IPS-15b (cell line): ENCODE measurements around the gene BTF3.
"Not testable (repeated sequence)": the region's sequence is repeated elsewhere in the genome, so short reads cannot be mapped to it uniquely, and the experiment has no call there.

Experiments used
- H3K27me3 ChIP-seq: one replicate; pipeline ENCODE4 v1.6.1; 2013; ENCODE audit warnings: low read length; ENCODE audit not compliant: control insufficient read depth, insufficient read depth
- H3K36me3 ChIP-seq: one replicate; pipeline ENCODE4 v1.6.1; 2013; ENCODE audit warnings: low read length; ENCODE audit not compliant: control insufficient read depth, insufficient read depth
- H3K4me1 ChIP-seq: one replicate; pipeline ENCODE4 v1.6.1; 2013; ENCODE audit warnings: mild to moderate bottlenecking, low read length; ENCODE audit not compliant: control insufficient read depth, insufficient read depth
- H3K4me3 ChIP-seq: one replicate; pipeline ENCODE4 v1.5.1; 2013; ENCODE audit warnings: low read depth, low read length
- H3K9ac ChIP-seq: one replicate; pipeline ENCODE4 v1.6.1; 2013; ENCODE audit warnings: low read depth, mild to moderate bottlenecking, low read length
- H3K9me3 ChIP-seq: one replicate; pipeline ENCODE4 v1.6.1; 2013; ENCODE audit warnings: mild to moderate bottlenecking, low read length; ENCODE audit not compliant: control insufficient read depth, insufficient read depth

The BTF3 gene

DNA sequence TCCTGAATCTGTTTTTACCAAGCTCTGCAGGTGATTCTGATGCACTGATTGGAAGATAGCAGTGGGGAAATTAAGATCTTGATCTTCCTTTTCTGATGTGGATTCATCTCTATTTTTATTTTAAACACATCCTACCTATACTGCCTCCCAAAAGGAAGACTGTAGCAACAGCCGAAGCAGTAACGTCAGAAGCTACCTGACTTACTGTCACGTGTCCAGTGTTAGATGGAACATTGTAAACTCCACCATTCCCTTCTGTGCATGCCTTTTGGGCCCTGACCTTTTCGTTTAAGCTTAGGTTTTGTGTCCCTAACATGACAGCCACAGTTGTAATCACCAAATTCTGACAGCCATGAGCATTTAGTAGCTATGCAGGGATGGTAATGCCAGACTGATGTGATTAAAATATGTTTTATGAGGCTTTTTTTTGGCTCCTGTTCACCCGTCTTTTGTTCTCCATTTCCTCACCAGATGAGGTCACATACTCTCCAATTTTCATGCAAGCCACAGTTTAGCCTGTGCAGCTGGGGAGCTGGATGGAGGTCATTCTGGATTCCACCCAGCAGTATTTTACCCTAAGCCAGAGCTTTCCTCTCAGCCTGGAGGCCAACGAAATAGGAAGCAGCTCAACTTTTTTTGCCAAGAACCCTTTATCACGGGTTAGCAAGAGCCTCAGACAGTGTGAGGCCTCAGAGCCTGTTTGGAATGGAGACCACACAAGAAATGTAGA lies 34.1 kb upstream of the BTF3 start:
- Histone ChIP-seq H3K9me3 (no peaks in the 10 kb centered on the region), H3K27me3 (no peaks in the 10 kb centered on the region), H3K4me1 (peaks cover 7% of the 10 kb centered on the region), H3K4me3 (no peak overlapping the region), H3K36me3 (no peaks in the 10 kb centered on the region), H3K9ac (no peak overlapping the region)

DNA sequence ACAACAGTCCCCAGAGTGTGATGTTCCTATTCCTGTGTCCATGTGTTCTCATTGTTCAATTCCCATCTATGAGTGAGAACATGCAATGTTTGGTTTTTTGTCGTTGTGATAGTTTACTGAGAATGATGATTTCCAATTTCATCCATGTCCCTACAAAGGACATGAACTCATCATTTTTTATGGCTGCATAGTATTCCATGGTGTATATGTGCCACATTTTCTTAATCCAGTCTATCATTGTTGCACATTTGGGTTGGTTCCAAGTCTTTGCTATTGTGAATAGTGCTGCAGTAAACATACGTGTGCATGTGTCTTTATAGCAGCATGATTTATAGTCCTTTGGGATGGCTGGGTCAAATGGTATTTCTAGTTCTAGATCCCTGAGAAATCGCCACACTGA lies 29.6 kb upstream of the BTF3 start:
- not testable (repeated sequence) for H3K9me3 ChIP-seq, H3K4me3 ChIP-seq, H3K36me3 ChIP-seq, H3K4me1 ChIP-seq, H3K9ac ChIP-seq, H3K27me3 ChIP-seq

DNA sequence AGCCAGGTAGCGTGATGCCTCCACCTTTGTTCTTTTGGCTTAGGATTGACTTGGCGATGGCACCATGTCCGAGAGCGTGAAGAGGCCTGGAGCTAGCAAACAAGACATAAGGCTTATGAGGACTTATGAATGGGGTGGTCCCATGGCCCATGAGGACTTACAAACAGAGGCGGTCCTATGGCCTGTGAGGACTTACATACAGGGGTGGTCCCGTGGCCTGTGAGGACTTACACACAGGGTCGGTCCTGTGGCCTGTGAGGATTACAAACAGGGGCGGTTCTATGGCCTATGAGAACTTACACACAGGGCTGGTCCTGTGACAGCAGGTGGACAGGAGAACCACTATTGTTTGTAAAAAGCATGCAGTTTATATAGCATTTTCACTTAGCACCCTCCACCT lies 28.4 kb upstream of the BTF3 start:
- H3K36me3 ChIP-seq: no peaks in the 10 kb centered on the region
- no peaks in the 10 kb centered on the region for H3K27me3 ChIP-seq
- no peak overlapping the region for H3K9ac ChIP-seq
- peaks cover 3% of the 10 kb centered on the region for H3K4me1 ChIP-seq
- H3K9me3 ChIP-seq: peaks cover 2% of the 10 kb centered on the region
- H3K4me3 ChIP-seq: no peak overlapping the region

DNA sequence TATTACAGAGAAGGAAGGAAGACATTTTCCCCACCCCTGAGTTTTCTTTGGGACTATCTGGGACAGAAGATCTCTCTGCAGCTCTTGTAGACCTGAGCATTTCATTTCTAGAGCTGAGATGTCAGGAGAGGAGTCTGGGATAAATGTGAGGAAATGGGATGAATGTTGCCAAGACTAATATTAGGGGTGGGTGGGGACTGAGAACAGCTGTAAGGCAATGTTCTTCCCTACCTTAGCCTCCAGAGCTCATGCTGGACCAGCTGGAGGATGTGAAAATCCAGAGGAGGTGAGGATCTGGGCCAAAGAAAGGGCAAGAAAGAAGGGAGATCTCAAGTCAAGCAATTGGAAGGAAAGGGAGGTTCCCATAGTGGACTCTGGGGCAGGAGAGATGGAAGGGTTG lies 26.6 kb upstream of the BTF3 start:
- H3K4me3 ChIP-seq: no peak overlapping the region
- H3K9me3 ChIP-seq: peaks cover 2% of the 10 kb centered on the region
- no peaks in the 10 kb centered on the region for H3K36me3 ChIP-seq
- no peaks in the 10 kb centered on the region for H3K27me3 ChIP-seq
- H3K4me1 ChIP-seq: no peaks in the 10 kb centered on the region
- no peak overlapping the region for H3K9ac ChIP-seq

DNA sequence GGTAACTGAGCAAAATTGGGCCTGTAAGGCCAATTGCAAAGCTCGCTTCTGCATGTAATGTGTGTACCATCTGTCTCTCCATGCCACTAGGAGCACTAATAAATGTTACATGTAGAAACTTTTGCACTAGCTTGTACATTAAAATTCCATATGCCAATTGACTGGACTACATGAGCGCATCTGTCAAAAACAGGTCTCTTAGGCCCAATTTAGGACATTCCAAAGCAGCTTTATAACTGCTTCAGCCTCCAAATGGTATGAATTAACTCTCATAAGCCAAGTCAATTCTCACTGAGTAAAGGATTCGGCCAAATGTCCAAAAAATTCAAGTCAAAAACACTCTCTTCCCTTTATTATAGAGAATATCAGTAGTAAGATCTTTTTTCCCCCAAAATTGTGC lies 26.1 kb upstream of the BTF3 start:
- Histone ChIP-seq H3K27me3 (no peaks in the 10 kb centered on the region), H3K4me1 (no peaks in the 10 kb centered on the region), H3K36me3 (no peaks in the 10 kb centered on the region), H3K9ac (no peak overlapping the region), H3K9me3 (peaks cover 2% of the 10 kb centered on the region), H3K4me3 (no peak overlapping the region)

DNA sequence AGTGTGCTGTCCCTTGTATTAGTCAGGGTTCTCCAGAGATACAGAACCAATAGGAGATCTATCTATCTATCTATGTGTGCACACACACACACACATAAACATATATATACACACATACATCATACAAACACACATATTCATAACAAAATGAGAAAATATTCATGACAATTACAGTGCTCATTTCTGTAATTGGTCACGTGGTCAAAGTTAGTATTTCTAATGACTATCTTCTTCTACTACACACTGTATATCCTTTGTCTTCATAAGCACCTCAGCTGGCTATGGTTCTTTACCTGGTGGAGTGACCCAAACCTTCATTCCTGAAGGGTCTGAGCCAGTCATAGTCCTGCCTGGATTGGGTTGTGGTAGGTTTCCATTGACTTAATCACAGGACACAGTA lies 17.7 kb upstream of the BTF3 start:
- peaks cover 1% of the 10 kb centered on the region for H3K4me1 ChIP-seq
- H3K9ac ChIP-seq: no peak overlapping the region
- H3K36me3 ChIP-seq: no peaks in the 10 kb centered on the region
- no peaks in the 10 kb centered on the region for H3K9me3 ChIP-seq
- no peak overlapping the region for H3K4me3 ChIP-seq
- H3K27me3 ChIP-seq: no peaks in the 10 kb centered on the region

DNA sequence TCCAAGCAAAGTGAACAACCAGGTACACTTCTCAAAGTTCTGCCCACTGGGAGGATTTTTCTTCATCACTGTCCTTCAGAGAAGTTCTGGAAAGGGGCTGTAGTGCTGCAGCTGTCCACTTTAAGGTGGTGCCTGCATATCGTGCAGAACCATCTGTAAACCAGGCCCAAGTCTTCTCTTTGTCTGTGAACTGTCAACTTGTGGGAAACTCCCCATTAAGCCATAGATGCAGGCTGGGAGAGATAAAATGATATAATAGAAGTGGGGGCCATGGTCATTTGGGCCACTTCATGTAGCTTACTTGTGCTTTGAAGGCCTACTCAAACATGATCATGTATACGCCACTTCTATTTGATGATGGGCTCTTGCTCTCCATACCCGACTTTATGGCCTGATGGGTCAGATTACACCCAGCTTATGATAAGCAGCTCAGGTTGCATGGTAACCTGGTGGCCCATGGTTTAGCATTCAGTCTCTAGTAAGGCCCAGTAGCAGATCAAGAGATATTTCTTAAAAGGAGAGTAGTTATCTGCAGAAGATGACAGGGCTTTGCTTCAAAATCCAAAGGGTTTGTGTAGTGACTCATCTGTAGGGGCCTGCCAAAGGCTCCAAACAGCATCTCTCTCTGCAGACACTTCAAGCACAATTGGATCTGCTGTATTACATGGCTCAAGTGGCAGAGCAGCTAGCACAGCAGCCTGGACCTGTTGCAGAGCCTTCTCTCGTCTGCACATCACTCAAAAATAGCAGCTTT lies 15.7 kb upstream of the BTF3 start:
- H3K9ac ChIP-seq: no peak overlapping the region
- H3K27me3 ChIP-seq: no peaks in the 10 kb centered on the region
- no peak overlapping the region for H3K4me3 ChIP-seq
- H3K9me3 ChIP-seq: no peaks in the 10 kb centered on the region
- no peaks in the 10 kb centered on the region for H3K36me3 ChIP-seq
- H3K4me1 ChIP-seq: peaks cover 16% of the 10 kb centered on the region

DNA sequence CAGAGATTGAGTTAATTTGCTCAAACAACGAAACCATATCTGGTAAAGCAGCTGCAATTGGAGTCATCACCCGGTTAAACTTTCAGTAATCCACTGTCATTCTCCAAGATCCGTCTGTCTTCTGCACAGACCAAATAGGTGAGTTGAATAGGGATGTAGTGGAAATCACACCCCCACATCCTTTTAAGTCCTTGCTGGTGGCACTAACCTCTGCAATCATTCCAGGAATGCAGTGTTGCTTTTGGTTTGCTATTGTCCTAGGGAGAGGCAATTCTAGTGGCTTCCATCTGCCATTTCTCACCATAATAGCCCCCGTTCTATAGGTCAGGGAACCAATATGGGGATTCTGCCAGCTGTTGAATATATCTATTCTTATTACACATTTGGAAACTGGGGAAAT lies 14.6 kb upstream of the BTF3 start:
- H3K27me3 ChIP-seq: no peaks in the 10 kb centered on the region
- H3K4me1 ChIP-seq: peaks cover 20% of the 10 kb centered on the region
- no peaks in the 10 kb centered on the region for H3K36me3 ChIP-seq
- H3K9ac ChIP-seq: no peak overlapping the region
- no peaks in the 10 kb centered on the region for H3K9me3 ChIP-seq
- no peak overlapping the region for H3K4me3 ChIP-seq

DNA sequence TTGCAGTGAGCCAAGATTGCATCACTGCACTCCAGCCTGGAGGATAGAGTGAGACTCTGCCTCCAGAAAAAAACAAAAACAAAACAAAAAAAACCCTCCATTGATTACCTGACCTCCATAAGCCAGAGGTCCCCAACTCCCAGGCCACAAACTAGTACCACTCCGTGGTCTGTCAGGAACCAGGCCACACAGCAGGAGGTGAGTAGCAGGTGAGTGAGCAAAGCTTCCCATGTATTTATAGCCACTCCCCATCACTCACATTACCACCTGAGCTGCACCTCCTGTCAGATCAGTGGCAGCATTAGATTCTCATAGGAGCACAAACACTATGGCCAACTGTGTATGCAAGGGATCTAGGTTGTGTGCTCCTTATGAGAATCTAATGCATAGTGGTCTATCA lies 13.7 kb upstream of the BTF3 start:
- peaks cover 20% of the 10 kb centered on the region for H3K4me1 ChIP-seq
- H3K9ac ChIP-seq: no peak overlapping the region
- H3K9me3 ChIP-seq: no peaks in the 10 kb centered on the region
- H3K27me3 ChIP-seq: no peaks in the 10 kb centered on the region
- no peaks in the 10 kb centered on the region for H3K36me3 ChIP-seq
- H3K4me3 ChIP-seq: no peak overlapping the region

DNA sequence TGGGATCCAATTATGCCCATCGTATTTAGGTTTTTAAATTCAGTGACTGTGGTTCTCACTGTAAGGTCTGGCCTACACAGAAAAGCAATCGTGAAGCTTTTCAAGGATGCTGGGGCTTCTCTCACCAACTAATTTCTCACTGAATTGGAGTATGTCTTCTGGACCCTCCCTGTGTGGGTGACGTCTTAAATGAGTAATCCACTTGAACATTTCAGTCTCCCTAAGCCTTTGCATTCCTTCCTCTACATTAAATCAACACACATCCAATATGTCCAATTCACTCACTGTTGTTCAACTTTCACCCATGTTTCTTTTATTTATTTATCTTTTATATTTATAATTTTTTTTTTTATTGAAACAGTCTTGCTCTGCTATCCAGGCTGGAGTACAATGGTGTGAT lies 12.5 kb upstream of the BTF3 start:
- no peaks in the 10 kb centered on the region for H3K27me3 ChIP-seq
- H3K9me3 ChIP-seq: no peaks in the 10 kb centered on the region
- H3K4me3 ChIP-seq: no peak overlapping the region
- H3K9ac ChIP-seq: no peak overlapping the region
- peaks cover 20% of the 10 kb centered on the region for H3K4me1 ChIP-seq
- no peaks in the 10 kb centered on the region for H3K36me3 ChIP-seq

DNA sequence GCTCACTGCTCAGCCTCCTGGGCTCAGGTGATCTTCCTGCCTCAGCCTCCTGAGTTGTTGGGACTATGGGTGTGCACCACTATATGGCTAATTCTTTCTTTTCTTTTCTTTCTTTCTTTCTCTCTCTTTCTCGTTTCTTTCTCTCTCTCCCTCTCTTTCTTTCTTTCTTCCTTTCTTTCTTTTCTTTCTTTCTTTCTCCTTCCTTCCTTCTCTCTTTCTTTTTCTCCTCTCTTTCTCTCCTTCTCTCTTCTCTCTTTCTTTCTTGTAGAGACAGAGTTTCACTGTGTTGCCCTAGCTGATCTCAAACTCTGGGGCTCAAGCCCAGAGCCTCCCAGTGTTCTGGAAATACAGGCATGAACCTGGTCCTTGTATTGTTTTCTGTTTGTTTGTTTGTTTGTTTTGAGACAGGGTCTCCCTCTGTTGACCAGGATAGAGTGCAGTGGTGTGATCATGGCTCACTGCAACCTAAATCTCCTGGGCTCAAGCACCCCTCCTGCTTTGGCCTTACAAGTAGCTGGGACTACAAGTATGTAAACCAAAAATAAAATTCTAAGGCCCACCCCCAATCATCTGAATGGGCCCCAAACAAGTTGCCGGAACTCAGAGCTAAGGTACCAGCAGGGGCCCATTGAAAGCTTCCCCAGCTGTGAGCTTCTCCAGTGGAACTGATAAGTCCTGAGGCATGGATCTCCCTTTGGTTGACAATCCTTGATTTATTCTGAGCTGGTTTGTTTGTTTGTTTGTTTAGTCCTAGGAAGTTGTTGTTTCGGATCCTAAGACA lies 11.9 kb upstream of the BTF3 start:
- H3K9ac ChIP-seq: no peak overlapping the region
- H3K4me3 ChIP-seq: peak overlapping the region; percentile 4
- H3K9me3 ChIP-seq: no peaks in the 10 kb centered on the region
- no peaks in the 10 kb centered on the region for H3K27me3 ChIP-seq
- H3K36me3 ChIP-seq: no peaks in the 10 kb centered on the region
- H3K4me1 ChIP-seq: peaks cover 20% of the 10 kb centered on the region

DNA sequence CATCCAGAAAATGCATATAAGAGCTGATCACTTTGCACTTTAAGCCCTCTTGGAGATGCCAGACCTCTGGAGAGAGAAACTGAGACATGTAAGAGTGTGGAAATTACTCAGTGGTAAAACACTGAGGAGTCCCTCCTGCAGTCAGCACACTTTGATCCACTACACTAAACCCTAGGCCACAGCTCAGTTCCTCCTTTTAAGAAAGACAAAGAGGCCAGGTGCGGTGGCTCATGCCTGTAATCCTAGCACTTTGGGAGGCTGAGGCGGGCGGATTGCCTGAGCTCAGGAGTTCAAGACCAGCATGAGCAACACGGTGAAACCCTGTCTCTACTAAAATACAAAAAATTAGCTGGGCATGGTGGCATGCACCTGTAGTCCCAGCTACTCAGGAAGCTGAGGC lies 11.0 kb upstream of the BTF3 start:
- Histone ChIP-seq H3K4me3 (peak overlapping the region; percentile 4), H3K4me1 (peaks cover 20% of the 10 kb centered on the region), H3K9ac (peak overlapping the region; percentile 50)
- not testable (repeated sequence) for H3K27me3 ChIP-seq, H3K9me3 ChIP-seq, H3K36me3 ChIP-seq
